ENCODE measurements around the gene ABHD2.

The ABHD2 gene

DNA sequence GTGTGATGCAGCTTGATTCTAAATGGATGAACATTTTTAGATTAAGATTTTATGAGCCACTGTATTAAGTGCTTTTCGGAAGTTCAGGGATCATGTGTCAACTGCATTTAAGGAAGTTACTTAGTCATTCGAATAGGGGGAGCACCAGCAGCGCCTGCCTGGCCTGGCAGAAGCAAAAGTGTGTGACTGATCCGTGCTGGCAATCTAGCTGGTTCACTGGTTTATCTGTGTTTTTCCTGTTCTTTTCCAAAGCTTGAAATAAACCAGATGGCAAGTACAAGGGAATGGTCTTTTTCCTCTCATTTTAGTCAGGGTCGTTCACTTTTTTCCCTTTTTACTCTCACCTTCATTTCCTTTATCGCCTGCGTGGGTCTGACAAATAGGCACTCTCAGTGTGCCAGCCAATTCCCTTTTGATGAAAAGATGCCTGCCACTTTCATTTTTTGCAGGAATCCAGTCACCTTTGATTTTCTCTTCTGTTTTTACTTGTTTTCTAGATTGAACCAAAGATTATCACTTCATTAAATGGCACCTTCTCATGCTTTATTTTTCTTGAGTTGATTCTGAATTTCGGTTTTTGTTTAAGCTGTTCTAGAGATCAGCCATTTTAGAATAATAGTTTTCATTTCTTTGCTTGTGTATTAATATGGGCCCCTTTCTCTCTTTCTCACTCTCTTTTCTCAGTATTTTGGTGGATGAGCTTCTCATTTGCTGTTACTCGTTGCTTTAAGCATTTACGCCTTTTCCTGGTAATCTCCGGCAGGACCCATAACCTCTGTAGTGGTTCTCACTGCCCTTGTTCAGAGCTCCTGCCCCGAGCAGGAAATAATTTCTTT, 2.8 kb downstream of the ABHD2 start:
- Histone ChIP-seq H3K4me3 (ENCODE audit: low read depth, low read length) (no peak overlapping the region), H3K27ac (ENCODE audit: low read depth, low read length) (no peak overlapping the region), H3K4me2 (ENCODE audit: low read length) (no peak overlapping the region), H3K4me1 (ENCODE audit: control insufficient read depth in 1 of 2, insufficient read depth in 2 of 2, low read length in 2 of 2) (peaks cover 10 to 11% of the 10 kb centered on the region in 2 experiments), H4K91ac (ENCODE audit: low read depth, low read length) (no peak overlapping the region), H3K27me3 (ENCODE audit: insufficient read depth, low read length) (no peaks in the 10 kb centered on the region), H3K4ac (ENCODE audit: low read depth, low read length) (no peak overlapping the region), H3K9me3 (ENCODE audit: insufficient read depth, low read depth, low read length) (no peaks in the 10 kb centered on the region), H4K8ac (ENCODE audit: low read depth, low read length) (no peak overlapping the region), H3K36me3 (ENCODE audit: control insufficient read depth in 1 of 2, insufficient read depth in 2 of 2, low read length in 2 of 2) (no peaks in the 10 kb centered on the region), H2BK12ac (ENCODE audit: low read length) (no peak overlapping the region), H3K79me2 (ENCODE audit: control insufficient read depth, insufficient read depth, low read length, poor library complexity) (peaks cover 5% of the 10 kb centered on the region), H2BK120ac (ENCODE audit: insufficient read depth, low read length, poor library complexity) (no peak overlapping the region), H3K18ac (ENCODE audit: low read length) (no peak overlapping the region), H3K79me1 (ENCODE audit: low read length) (peaks cover 9% of the 10 kb centered on the region), H3K9ac (ENCODE audit: low read length) (no peak overlapping the region), H2AFZ (ENCODE audit: insufficient read depth, low read length, poor library complexity) (no peak overlapping the region), H2AK5ac (ENCODE audit: low read length) (no peak overlapping the region), H4K12ac (ENCODE audit: low read depth, low read length) (no peak overlapping the region), H3K14ac (ENCODE audit: low read length) (no peak overlapping the region), H2BK5ac (ENCODE audit: low read depth, low read length, poor library complexity) (no peak overlapping the region), H3K23ac (ENCODE audit: low read length) (no peak overlapping the region)
- WGBS (ENCODE audit: extremely low coverage, insufficient coverage, insufficient read length), result no CpG with 5 or more reads among the region's 12 CpGs
- peak in 1 of 2 donors; percentile 14 for DNase-seq

DNA sequence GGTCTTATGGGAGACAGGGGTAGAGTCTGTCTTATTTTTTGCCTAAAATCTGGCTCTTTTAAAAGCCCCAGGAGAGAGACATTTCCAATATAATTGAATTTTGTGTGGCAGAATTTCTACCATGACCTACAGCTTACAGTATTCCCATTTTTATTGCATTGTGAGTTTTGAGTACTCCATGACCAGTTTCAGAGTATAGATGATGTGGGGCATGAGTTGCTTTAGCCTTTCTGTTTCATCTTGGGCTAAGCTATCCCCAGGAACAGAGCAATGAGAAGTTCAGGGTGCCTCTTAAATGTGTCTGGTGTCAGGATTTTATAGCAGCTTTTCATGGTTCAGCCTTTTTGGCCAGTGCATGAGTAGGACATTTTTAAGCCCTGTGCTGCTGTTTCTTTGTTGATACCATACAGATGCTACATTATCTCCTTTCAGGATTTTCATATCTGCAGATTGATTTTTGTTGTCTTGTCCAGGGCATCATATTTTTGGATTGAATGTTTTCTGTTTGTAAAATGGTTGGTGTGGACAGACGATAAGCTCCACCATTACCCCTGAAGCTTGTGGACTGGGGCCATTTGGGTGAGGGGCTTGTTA, 3.5 kb downstream of the ABHD2 start:
- Histone ChIP-seq H3K9me3 (ENCODE audit: insufficient read depth, low read depth, low read length) (no peaks in the 10 kb centered on the region), H2BK120ac (ENCODE audit: insufficient read depth, low read length, poor library complexity) (no peak overlapping the region), H3K27ac (ENCODE audit: low read depth, low read length) (no peak overlapping the region), H3K79me2 (ENCODE audit: control insufficient read depth, insufficient read depth, low read length, poor library complexity) (peaks cover 5% of the 10 kb centered on the region), H3K27me3 (ENCODE audit: insufficient read depth, low read length) (no peaks in the 10 kb centered on the region), H2BK5ac (ENCODE audit: low read depth, low read length, poor library complexity) (no peak overlapping the region), H3K36me3 (ENCODE audit: control insufficient read depth in 1 of 2, insufficient read depth in 2 of 2, low read length in 2 of 2) (no peaks in the 10 kb centered on the region), H2AK5ac (ENCODE audit: low read length) (no peak overlapping the region), H4K8ac (ENCODE audit: low read depth, low read length) (no peak overlapping the region), H3K4me3 (ENCODE audit: low read depth, low read length) (no peak overlapping the region), H2AFZ (ENCODE audit: insufficient read depth, low read length, poor library complexity) (no peak overlapping the region), H3K18ac (ENCODE audit: low read length) (no peak overlapping the region), H3K4me2 (ENCODE audit: low read length) (no peak overlapping the region), H3K14ac (ENCODE audit: low read length) (no peak overlapping the region), H4K91ac (ENCODE audit: low read depth, low read length) (no peak overlapping the region), H3K9ac (ENCODE audit: low read length) (no peak overlapping the region), H3K4ac (ENCODE audit: low read depth, low read length) (no peak overlapping the region), H3K4me1 (ENCODE audit: control insufficient read depth in 1 of 2, insufficient read depth in 2 of 2, low read length in 2 of 2) (peaks cover 10 to 11% of the 10 kb centered on the region in 2 experiments), H3K23ac (ENCODE audit: low read length) (no peak overlapping the region), H2BK12ac (ENCODE audit: low read length) (no peak overlapping the region), H3K79me1 (ENCODE audit: low read length) (peaks cover 9% of the 10 kb centered on the region), H4K12ac (ENCODE audit: low read depth, low read length) (no peak overlapping the region)
- no CpG with 5 or more reads among the region's 1 CpG for WGBS (ENCODE audit: extremely low coverage, insufficient coverage, insufficient read length)
- DNase-seq, result no peak

DNA sequence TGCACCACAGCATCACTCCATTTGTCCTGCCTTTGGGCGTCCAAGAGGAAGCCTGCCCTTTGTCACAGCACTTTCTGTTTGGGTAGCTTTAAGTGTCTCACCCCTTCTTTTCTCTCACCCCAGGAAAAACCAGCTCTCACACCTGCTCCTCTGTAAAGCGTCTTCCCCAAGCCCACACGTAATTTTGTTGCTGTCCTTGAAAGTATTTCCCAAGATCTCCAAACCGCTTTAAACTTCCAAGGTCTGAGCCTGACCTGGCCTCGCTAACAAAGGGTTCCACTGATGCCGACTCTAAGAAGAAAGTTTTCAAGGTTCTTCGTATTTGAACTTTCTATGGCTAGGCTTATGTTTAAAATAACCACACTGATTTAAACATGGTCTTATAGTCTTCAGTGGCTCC, 5.3 kb downstream of the ABHD2 start:
- Histone ChIP-seq H2BK5ac (ENCODE audit: low read depth, low read length, poor library complexity) (no peak overlapping the region), H4K8ac (ENCODE audit: low read depth, low read length) (no peak overlapping the region), H3K27ac (ENCODE audit: low read depth, low read length) (no peak overlapping the region), H3K79me1 (ENCODE audit: low read length) (peaks cover 3% of the 10 kb centered on the region), H4K12ac (ENCODE audit: low read depth, low read length) (no peak overlapping the region), H3K4me1 (ENCODE audit: control insufficient read depth in 1 of 2, insufficient read depth in 2 of 2, low read length in 2 of 2) (peaks cover 5% of the 10 kb centered on the region in 2 experiments), H2AFZ (ENCODE audit: insufficient read depth, low read length, poor library complexity) (no peak overlapping the region), H3K36me3 (ENCODE audit: control insufficient read depth in 1 of 2, insufficient read depth in 2 of 2, low read length in 2 of 2) (no peaks in the 10 kb centered on the region), H4K91ac (ENCODE audit: low read depth, low read length) (no peak overlapping the region), H3K9me3 (ENCODE audit: insufficient read depth, low read depth, low read length) (no peaks in the 10 kb centered on the region), H3K4me3 (ENCODE audit: low read depth, low read length) (no peak overlapping the region), H3K4me2 (ENCODE audit: low read length) (no peak overlapping the region), H3K4ac (ENCODE audit: low read depth, low read length) (no peak overlapping the region), H3K79me2 (ENCODE audit: control insufficient read depth, insufficient read depth, low read length, poor library complexity) (peaks cover 4% of the 10 kb centered on the region), H3K18ac (ENCODE audit: low read length) (no peak overlapping the region), H2AK5ac (ENCODE audit: low read length) (no peak overlapping the region), H2BK120ac (ENCODE audit: insufficient read depth, low read length, poor library complexity) (no peak overlapping the region), H3K14ac (ENCODE audit: low read length) (no peak overlapping the region), H2BK12ac (ENCODE audit: low read length) (no peak overlapping the region), H3K9ac (ENCODE audit: low read length) (no peak overlapping the region), H3K23ac (ENCODE audit: low read length) (no peak overlapping the region), H3K27me3 (ENCODE audit: insufficient read depth, low read length) (no peaks in the 10 kb centered on the region)
- WGBS (ENCODE audit: extremely low coverage, insufficient coverage, insufficient read length), result no CpG with 5 or more reads among the region's 7 CpGs
- no peak for DNase-seq

DNA sequence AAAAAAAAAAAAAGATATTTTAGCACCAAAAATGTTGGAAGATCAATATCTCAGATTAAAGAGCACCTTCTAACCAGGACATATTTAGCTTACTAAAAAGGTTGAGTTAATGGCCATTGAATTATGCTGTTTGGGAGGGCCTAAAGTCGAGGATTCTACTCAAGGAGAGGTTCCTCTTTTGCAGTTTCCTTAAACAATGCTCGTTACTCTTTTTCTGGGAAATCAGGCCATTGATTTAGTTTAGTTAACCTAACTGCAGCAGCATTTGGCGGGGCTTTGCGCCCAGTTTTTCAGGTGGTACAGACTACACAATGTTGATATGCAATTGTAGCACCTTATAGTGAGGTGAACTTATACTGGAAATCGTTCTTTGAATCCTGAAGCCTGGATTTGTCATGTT, 6.8 kb downstream of the ABHD2 start:
- Histone ChIP-seq H3K4ac (ENCODE audit: low read depth, low read length) (no peak overlapping the region), H2BK5ac (ENCODE audit: low read depth, low read length, poor library complexity) (no peak overlapping the region), H3K27me3 (ENCODE audit: insufficient read depth, low read length) (no peaks in the 10 kb centered on the region), H2BK120ac (ENCODE audit: insufficient read depth, low read length, poor library complexity) (no peak overlapping the region), H3K4me1 (ENCODE audit: control insufficient read depth in 1 of 2, insufficient read depth in 2 of 2, low read length in 2 of 2) (no peaks in the 10 kb centered on the region), H2AK5ac (ENCODE audit: low read length) (no peak overlapping the region), H3K27ac (ENCODE audit: low read depth, low read length) (no peak overlapping the region), H4K12ac (ENCODE audit: low read depth, low read length) (no peak overlapping the region), H4K91ac (ENCODE audit: low read depth, low read length) (no peak overlapping the region), H2AFZ (ENCODE audit: insufficient read depth, low read length, poor library complexity) (no peak overlapping the region), H3K36me3 (ENCODE audit: control insufficient read depth in 1 of 2, insufficient read depth in 2 of 2, low read length in 2 of 2) (no peaks in the 10 kb centered on the region), H3K9me3 (ENCODE audit: insufficient read depth, low read depth, low read length) (no peaks in the 10 kb centered on the region), H2BK12ac (ENCODE audit: low read length) (no peak overlapping the region), H3K9ac (ENCODE audit: low read length) (no peak overlapping the region), H3K79me2 (ENCODE audit: control insufficient read depth, insufficient read depth, low read length, poor library complexity) (peaks cover 2% of the 10 kb centered on the region), H3K79me1 (ENCODE audit: low read length) (no peaks in the 10 kb centered on the region), H3K23ac (ENCODE audit: low read length) (no peak overlapping the region), H3K4me3 (ENCODE audit: low read depth, low read length) (no peak overlapping the region), H3K14ac (ENCODE audit: low read length) (no peak overlapping the region), H3K18ac (ENCODE audit: low read length) (no peak overlapping the region), H4K8ac (ENCODE audit: low read depth, low read length) (no peak overlapping the region), H3K4me2 (ENCODE audit: low read length) (no peak overlapping the region)
- DNase-seq, result no peak
- WGBS (ENCODE audit: extremely low coverage, insufficient coverage, insufficient read length), result no CpG with 5 or more reads among the region's 5 CpGs
